SK-N-SH treated with all-trans-retinoic acid at 6 μM for 48 hours (cell line): Measurements from ENCODE around the gene CXCR1.

Experiments
- ARNTL ChIP-seq: fragments of 450-650 bp; formaldehyde crosslinking; IDR thresholded peaks from 2 replicates; pipeline ENCODE4 v1.5.0; 2020; ENCODE audit warnings: low read depth, mild to moderate bottlenecking, moderate library complexity, borderline replicate concordance
- BACH2 ChIP-seq: fragments of 250-450 bp; sonication (Bioruptor Pico); IDR thresholded peaks from 2 replicates; pipeline ENCODE4 v1.9.0; 2021; ENCODE audit warnings: mild to moderate bottlenecking, borderline replicate concordance
- ISL1 ChIP-seq: fragments of 250-450 bp; sonication (Bioruptor Pico); IDR thresholded peaks from 2 replicates; pipeline ENCODE4 v2.1.2; 2022; ENCODE audit warnings: mild to moderate bottlenecking, moderate library complexity
- TCF4 ChIP-seq: fragments of 250-450 bp; sonication (Bioruptor Pico); IDR thresholded peaks from 2 replicates; pipeline ENCODE4 v1.8.0; 2021; ENCODE audit warnings: mild to moderate bottlenecking, moderate library complexity, borderline replicate concordance
- ZNF70 ChIP-seq: fragments of 450-650 bp; formaldehyde crosslinking; IDR thresholded peaks from 2 replicates; pipeline ENCODE4 v1.5.0; 2020; ENCODE audit warnings: mild to moderate bottlenecking, moderate library complexity

DNA sequence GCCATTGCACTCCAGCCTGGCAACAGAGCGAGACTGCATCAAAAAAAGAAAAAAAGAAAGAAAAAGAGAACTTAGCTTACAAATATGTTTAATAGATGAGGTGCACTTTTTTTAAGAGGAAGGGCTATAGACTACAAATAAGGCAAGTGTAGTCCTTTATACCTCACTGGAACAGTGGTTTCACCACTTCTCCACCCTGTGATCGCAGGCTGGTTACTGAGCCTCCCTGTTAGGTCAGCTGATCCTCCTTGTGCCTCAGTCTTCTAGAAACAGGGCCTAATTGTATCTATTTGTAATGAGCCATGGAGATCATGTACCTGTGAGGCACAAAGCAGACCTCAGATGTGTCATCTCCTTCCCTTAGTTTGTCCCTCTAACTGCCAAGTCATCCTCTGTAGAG lies 36.4 kb downstream of the CXCR1 start:
- TF ChIP-seq ISL1 (CRISPR knock-in tag) = no peak
- no peak for TF ChIP-seq ARNTL (CRISPR knock-in tag)
- no peak for TF ChIP-seq TCF4 (CRISPR knock-in tag)
- TF ChIP-seq ZNF70 (CRISPR knock-in tag) = no peak
- no peak for TF ChIP-seq BACH2 (CRISPR knock-in tag)
